Glomerular visceral epithelial cell (primary cell): ENCODE measurements around the gene ACTR2.
A peak's percentile ranks its signal among the peaks of the same experiment; 100 is the strongest.
"Not testable (repeated sequence)": the region's sequence is repeated elsewhere in the genome, so short reads cannot be mapped to it uniquely, and the experiment has no call there.

Source experiments
- DNase-seq: peaks from one replicate; pipeline ENCODE4 v3.0.0-alpha.2; 2016; ENCODE audit errors: extremely low spot score

The ACTR2 gene

GRCh38 chr2:65227456-65228262 lies at the start of gene ACTR2:
ACTR2 (plus strand) TSS chr2:65227831; CDS start chr2:65227910, 79 bp downstream.
- DNase-seq, result peak; percentile 96

GRCh38 chr2:65182570-65182969 lies 45.1 kb upstream of the ACTR2 start:
- DNase-seq, result no peak

GRCh38 chr2:65183406-65183805 lies 44.2 kb upstream of the ACTR2 start:
- not testable (repeated sequence) for DNase-seq

- DNase-seq, result no peak
These were observed 42.6 kb upstream of the ACTR2 start for GRCh38 chr2:65185012-65185411.

- no peak for DNase-seq
These were observed 41.4 kb upstream of the ACTR2 start for GRCh38 chr2:65186093-65186868.

- peak; percentile 74 for DNase-seq
These were observed 40.5 kb upstream of the ACTR2 start for GRCh38 chr2:65186872-65187851.

GRCh38 chr2:65193446-65193845 lies 34.2 kb upstream of the ACTR2 start:
- no peak for DNase-seq

- no peak for DNase-seq
These were observed 28.9 kb upstream of the ACTR2 start for GRCh38 chr2:65198737-65199136.

GRCh38 chr2:65199166-65199565 lies 28.5 kb upstream of the ACTR2 start:
- no peak for DNase-seq

- peak; percentile 42 for DNase-seq
These were observed 27.7 kb upstream of the ACTR2 start for GRCh38 chr2:65199891-65200290.

GRCh38 chr2:65204461-65205210 lies 23.0 kb upstream of the ACTR2 start:
- peak; percentile 22 for DNase-seq

- DNase-seq, result no peak
These were observed 15.5 kb upstream of the ACTR2 start for GRCh38 chr2:65212115-65212514.

- no peak for DNase-seq
These were observed 15.0 kb upstream of the ACTR2 start for GRCh38 chr2:65212619-65213018.

- DNase-seq, result no peak
These were observed 14.6 kb upstream of the ACTR2 start for GRCh38 chr2:65213035-65213434.

- no peak for DNase-seq
These were observed 13.3 kb upstream of the ACTR2 start for GRCh38 chr2:65214361-65214760.

- no peak for DNase-seq
These were observed 12.8 kb upstream of the ACTR2 start for GRCh38 chr2:65214843-65215242.

GRCh38 chr2:65215946-65216345 lies 11.7 kb upstream of the ACTR2 start:
- DNase-seq, result no peak

GRCh38 chr2:65220432-65221131 lies 7.0 kb upstream of the ACTR2 start:
- DNase-seq, result no peak

GRCh38 chr2:65221275-65221674 lies 6.4 kb upstream of the ACTR2 start:
- not testable (repeated sequence) for DNase-seq

GRCh38 chr2:65227020-65227455 lies 593 bp upstream of the ACTR2 start:
- DNase-seq, result no peak
